HG03575 (cell line): ENCODE results near the gene ATG2A.

Experiments
- ATAC-seq: cut with Tn5 transposase; IDR thresholded peaks from one replicate; pipeline ENCODE4 v1.9.1; 2021; ENCODE audit not compliant: unreplicated experiment, insufficient number of reproducible peaks, low FRiP score; ENCODE audit errors: extremely low read depth

ATG2A gene

DNA sequence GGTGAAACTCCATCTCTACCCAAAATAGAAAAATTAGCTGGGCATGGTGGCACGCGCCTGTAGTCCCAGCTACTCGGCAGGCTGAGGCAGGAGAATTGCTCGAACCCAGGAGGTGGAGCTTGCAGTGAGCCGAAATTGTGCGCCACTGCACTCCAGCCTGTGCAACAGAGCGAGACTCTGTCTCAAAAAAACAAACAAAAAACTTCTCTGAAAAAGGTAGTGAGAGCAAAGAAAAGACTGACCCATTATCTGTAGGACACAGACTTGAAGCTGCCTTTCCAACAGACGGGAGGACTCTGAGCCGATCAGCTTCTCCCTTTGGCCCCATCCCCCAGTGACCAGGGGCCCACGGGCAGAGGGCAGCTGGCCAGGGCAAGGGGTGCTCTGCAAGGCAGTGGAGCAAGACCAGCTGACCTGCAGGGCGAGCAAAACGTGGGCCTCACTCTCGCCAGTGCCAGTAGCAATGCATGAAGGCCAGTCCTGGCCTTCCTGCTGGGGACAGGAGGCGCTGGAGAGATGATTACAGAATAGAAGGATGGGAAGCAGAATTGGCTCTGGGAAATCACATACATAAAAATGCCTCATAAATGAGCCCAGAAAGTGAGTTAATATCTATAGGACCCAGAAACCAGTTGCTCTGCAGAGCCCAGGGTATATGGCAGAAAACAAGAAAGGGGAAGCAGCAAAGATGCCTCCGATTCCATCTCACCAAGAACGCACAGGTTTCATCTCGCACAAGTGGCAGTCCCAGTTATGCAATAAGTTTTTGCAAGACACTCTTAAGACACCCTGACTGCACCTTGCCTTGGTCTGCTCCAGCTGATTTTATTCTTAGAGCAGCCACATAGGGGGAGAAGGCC, 41.4 kb downstream of the ATG2A start:
- ATAC-seq = no peak

DNA sequence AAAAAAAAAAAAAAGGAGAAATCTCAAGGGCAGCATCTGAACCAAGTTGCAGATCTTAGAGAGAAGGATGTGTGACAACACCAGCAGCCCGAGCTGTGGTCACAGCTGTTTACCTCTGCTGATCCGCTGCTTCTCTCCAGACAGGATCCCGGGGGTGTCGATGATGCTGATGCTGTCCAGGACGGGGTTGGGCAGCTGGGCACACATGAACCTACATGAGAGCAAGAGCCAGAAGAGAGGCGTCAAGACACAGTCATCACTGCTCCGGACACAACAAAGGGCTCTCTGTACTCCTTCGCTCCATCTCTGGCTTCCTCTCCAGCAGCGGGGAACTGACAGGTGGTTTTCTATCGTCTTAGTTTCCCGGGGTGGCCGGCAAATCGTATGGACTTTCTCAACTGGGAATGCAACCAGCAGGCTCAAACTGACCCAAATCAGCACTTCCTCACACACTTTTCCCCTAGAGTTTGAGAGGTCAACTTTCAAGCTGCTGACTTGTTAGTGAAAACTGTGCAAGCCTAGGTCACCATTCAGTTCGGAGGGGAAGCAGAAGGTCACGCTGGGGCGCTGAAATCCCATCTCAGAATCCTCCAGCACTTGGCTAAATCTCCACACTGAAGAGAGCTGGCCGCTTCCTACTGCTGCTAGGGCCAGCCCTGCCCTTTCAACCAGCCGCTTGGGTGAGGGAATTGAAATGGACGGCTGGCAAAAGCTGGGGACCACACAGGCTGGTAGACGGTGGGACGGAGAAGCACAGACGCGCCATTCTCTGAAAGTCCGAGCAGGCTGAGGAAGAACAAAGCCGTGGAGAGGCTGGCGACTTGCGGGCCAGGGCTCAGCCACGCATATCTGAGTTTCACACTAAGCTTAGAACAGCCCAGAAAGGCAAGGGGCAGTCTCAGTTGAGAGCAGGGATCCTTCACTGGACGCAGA, 42.4 kb downstream of the ATG2A start:
- ATAC-seq = no peak

DNA sequence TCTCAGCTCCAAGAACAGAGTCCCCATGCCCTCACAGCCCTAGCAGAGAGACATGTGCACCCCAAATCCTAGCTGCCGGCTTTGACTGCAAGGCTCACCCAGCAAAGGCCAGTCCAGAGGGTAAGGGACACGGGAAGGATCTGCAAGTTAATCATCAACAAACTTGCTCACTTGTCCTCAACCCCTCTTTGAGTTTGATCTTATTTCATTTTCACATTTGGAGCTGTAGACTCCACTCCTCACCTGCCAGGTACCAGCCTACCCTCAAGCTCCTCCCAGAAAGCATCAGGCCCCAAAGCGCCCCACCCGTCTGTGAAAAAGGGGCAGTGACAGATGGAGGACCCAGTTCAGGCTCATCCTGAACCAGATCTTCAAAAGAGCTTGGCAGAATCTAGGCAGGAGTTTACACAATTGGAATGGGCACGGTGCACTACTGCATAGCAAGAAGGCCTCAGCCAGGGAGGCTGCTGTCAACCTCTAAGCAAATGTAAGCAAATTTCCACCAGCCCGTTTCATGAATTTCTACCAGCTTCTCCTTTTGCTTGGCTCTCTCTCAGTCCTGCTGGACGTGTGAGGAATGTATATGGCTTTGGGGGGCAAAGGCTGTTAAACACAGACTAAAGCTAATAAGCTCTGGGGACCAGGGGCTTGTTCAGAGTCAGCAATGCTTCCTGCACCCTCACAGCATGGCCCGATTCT, 44.1 kb downstream of the ATG2A start:
- ATAC-seq = no peak

DNA sequence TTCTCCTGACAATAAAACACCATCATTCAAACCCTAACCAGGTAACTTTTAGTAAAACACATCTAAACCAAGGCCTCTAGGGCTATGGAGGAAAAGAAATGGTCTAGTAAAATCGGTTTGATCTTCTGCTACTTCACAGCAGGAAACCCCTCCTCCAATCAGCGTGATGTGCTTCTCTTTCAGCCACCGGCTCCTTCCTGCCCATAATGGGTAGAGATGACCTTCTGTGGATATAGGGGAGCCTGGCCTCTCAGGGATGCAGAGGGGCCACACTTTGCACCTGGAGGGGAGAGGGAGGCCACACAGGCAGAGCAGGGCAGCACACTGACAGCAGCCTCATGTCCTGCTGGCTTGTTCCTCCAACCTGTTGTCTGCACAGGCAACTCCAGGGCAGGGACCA, 45.5 kb downstream of the ATG2A start:
- no peak for ATAC-seq

DNA sequence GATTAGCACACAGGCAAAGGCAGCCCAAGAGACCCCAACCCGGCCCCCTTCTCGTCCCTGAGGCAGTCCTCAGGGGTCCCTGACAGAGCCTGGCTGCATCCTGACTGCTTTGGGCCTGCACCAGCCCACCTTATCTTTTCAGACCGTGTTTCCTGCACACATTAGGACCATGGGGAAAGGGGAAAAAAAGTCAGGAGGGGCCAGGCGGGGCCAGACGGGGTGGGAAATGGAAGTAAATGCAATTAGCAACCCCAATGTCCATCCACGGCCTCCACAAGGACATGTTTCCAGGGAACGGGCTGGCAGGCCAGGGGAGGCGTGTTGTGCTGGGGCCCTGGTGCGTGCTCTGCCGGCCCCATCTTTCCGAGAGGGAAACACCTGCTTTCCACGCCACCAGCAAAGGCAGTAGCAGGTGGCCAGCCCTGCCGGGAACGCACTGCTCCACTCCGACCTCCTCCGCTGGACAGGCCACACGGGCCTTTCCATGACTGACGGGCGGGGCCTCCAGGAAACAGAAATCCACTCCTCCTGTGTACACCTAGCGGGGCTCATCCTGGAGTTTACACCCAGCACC, 46.0 kb downstream of the ATG2A start:
- ATAC-seq = no peak

DNA sequence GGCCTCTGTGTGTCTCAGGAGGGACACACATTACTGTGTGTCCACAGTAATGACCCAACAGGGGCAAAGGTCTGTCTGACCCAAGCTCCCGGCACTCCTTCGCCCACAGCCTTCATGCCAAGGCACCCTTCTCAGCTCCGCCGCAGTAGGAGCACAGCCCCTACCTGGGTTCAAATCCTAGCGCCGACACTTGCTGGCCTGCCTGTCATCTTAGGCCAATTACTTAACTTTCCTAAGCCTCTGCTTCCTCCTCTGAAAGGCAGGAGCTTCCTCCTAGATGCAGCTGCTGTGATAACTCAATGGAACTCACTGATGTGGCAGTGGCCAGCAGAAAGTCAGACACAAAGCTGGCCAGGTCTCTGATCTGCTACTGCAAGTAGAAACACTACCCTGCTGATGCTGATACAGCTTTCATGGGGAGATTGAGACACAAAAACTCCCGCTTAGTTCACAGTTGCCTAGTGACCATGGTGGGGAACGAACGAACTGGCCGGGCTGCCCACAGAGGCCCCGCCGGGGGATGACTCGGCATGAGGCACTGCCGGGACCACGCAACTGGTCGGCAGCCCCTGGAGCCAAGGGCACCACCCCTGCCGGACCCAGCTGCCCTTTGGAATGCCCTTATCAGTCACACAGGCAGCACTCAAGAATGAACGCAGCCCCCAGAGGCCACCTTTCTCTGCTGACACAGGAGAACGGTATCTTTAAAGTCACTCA, 46.7 kb downstream of the ATG2A start:
- no peak for ATAC-seq

DNA sequence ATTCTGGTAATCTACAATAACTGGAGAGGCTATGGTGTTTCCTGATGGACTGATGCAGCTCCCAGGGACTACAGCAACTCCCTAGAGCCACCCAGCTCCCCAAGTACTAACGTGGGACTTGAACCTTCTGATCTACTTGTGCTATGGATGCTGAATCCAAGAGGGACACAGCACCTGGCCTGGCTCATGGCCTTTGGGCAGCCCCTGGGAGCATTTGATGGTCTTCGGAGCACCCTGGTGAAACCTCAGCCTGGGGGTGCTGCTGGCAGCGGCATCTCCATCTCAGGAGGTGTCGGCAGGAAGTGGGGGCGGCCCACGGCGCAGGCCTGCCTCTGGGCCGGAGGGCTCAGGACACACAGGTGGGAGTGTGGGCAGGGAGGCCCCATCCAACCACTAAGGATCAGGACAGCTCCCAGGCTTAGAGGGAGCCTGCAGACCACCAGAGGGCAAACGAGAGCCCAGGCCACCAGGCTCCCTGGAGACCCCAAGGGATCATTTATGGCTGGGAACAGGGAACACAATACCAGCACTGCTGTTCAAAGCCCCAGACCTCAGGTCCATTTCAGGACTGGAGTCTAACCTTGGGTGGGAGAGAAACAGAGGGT, 47.3 kb downstream of the ATG2A start:
- no peak for ATAC-seq

DNA sequence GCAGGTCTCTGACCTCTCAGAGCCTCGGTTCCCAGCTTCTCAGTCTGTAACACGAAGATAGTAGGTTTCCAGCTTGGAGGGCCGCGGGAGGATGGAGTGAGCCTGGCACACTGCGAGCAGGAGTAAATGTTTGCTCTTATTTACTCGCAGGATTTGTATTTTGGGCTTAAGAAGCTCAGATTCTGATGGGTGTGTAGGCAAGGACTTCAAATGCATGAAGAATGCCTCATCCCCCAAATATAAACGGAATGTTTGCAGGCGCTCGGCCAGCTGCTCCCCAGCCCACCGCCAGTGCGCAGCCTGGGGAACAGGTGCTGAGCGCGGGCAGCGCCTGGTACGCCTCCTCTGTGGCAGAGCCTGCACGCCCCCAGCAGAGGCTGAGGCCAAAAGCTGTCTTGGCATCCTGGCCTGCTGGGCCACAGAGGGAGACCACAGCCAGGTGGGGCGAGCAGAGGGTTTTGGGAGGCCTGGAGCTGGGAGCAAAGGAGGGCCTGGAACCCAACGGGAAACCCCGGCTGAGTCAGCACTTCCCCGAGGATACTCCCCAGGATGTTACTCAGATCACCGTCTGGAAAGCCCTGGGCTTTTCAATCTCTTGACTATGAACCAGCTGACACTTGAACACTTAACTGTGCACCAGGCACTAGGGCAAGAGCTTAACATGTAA, 48.0 kb downstream of the ATG2A start:
- ATAC-seq = no peak

DNA sequence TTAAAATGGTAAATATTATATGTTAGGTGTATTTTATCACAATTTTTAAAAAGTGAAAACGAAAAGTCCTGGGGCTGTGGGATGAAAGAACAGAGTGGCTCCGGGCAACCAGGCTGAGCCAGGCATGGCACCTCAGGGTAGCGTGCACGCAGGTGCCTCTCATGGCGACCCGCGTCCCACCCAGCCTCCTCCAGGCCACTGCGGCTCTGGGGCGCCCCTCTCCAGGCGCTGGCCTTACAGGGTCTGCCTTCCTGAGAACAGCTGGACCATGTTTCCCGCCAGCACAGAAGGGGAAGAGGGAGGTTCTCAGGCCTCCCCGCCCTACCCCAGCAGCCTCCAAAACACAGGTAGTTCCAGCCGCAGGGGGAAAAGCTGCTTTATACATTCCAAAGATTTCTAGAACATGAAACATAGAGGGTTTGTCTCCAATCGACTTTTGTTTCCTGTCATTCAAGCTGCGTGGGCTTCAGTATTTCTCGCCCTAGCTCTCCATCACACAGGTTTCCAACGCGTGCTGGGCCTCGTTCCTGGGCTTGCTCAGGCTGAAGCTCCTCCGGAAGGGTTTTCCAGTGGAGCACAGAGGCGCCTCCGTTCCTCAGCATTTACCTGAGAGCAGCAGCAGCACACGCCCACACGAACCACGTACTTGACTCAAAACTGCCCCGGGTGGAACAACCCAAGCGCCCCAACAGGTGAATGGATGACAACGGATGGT, 49.1 kb downstream of the ATG2A start:
- no peak for ATAC-seq

DNA sequence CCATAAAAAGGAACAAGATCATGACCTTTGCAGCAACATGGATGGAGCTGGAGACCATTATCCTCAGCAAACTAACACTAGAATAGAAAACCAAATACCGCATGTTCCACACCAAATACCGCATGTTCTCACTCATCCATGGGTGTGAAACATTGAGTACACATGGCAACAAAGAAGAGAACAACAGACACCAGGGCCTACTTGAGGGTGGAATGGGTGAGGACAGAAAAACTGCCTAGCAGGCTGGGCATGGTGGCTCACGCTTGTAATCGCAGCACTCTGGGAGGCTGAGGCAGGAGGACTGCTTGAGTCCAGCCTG, 50.9 kb downstream of the ATG2A start:
- ATAC-seq = no peak

DNA sequence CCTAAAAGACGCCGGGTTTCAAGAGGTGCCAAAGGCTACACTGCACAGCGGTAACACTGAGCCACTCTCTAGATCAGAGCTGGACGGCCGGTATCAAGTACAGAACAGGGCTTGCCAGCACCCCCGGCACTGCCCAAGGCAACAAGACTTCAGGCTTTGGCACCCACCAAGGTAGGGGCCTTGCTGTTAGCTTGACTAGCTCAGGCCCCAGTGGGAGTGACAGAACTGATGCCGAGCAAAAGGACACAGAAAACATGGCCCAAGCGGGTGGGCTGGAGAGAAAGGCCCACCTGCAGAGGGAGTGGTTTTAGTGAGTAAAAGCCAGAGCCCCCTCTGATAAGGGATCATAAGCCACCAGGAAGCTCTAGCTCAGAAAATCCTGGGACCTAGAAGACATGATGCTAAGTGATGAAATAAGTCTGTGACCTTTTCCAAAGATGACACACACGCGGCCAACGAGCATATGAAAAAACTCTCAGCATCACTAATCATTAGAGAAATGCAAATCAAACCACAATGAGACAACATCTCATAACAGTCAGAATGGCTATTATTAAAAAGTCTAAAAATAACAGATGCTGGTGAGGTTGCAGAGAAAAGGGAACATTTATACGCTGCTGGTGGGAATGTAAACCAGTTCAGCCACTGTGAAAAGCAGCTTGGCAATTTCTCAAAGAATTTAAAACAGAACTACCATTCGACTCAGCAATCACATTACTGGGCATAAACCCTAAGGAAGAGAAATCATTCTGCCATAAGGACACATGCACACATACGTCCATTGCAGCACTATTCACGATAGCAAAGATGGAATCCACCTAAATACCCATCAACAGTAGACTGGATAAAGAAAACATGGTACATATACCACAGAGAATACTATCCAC, 51.5 kb downstream of the ATG2A start:
- no peak for ATAC-seq

DNA sequence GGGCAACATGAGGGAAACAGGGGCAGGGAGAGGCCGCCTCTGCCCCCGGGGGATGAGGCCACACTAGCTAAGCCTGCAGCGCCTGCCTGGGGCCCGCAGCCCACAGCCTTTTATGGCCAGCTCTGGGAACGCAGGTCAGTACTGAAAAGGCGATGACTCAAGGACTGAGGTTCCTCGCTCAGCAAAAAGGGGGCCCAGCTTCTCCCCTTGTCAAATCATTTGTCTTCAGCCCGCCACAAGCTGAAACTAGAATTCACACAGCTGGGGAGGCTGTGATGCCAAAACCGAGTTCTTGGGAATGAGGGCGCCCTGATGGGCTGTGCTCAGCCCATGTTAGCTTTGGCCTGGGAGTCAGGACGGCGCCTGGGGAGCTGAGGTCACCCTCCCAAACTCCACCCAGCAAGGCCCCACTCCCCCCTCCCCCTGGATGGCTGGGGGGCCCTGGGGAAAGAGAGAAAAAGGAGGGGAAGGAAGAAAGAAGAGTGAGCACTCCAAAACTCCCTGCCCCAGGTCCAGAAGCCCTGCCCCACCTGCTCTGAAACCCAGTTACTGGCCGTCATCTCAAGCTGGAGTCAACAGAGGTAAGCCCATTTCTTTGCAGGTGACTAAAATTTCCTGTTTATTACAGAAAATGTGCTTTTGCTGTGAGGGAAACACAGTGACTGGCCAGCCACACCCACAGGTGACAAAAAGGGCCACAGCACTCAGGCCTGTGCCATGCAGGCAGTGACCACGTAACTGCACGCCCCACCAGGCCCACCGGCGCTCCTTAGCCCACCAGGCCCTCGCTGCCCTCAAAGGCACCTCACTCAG, 52.3 kb downstream of the ATG2A start:
- ATAC-seq = no peak

DNA sequence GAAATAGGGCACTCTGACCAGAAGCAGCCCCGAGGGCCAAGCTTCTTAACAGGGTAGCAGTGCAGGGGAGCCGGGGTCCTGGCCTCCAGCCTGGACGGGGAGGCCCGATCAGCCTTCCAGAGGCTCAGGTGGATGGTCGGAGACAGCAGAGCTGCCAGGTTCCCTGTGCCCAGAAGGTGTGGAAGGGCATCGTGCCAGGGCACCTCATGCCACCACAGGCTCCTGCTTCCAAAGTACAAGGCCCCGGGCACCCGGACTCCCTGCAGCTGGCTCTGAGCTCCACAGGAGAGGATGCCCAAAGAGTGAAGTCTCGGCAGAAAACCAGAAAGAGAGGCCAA, 52.9 kb downstream of the ATG2A start:
- ATAC-seq = no peak

DNA sequence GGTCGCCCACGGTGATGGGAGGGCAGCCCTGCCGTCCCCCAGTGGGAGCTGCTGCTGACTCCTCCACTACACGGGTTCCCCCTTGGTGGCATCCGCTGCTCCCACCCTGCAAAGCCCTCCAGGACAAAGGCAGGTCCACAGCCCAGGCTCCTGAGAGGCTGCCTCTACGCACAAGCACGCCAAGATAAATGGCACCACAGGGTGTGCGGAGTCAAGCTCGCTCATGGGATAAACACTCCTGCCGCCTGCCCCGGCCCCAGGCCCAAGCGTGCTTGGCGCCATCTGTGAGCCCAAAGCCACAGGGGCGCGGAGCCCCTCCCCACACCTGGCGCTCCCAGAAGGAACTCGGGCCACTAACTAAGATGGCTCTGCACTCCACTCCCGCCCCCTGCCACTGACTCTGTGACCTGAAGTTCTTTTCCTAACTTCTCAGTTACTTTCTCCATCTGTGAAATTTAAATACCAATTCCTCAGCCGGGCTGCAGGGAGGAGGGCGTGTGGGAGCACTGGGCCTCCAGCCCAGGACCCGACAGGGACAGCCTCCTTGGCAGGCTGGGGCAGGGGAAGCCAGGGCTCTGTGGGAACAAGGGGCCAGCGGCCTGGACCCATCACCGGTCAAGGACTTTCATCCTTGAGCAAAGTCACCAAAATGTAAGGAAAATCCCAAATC, 53.5 kb downstream of the ATG2A start:
- no peak for ATAC-seq

DNA sequence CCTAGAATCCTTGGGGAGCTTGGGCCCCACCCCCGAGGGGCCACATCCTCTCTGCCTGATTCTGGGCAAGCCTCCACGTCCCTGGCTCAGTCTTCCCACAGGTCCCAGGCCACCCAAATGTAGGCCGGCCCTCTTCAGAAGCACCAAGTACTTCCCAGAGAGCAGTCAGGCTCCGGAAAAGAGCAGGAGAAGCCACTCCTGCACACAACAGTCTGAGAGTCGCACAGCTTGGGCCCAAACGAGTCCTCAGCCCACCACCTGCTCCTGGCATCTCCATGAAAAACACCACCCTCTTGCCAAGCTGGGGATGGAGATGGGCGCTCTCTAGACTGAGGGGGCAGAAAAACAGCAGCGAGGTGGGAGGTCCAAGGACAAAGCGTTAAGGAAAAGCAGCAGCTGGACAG, 54.0 kb downstream of the ATG2A start:
- ATAC-seq = no peak
